KOPT-K1 (cell line): ENCODE measurements around the gene MCF2L.

ENCODE experiments used
- H3K27ac ChIP-seq: fragments of 200-600 bp; sonication (generic); 2 replicates; pipeline ENCODE4 v1.5.1; 2016; ENCODE audit warnings: antibody characterized with exemption, mild to moderate bottlenecking, low read depth, low read length; ENCODE audit not compliant: poor library complexity, severe bottlenecking
- H3K36me3 ChIP-seq: fragments of 200-600 bp; sonication (generic); 2 replicates; pipeline ENCODE4 v1.5.1; 2017; ENCODE audit warnings: antibody characterized with exemption, mild to moderate bottlenecking, low read length, moderate library complexity; ENCODE audit not compliant: insufficient read depth
- H3K9me3 ChIP-seq: fragments of 200-600 bp; sonication (generic); 2 replicates; pipeline ENCODE4 v1.5.1; 2017; ENCODE audit warnings: antibody characterized with exemption, low read length, mild to moderate bottlenecking; ENCODE audit not compliant: insufficient read depth, poor library complexity, severe bottlenecking

Gene MCF2L

GRCh38 chr13:113135281-113135760 lies 166.3 kb downstream of the MCF2L start:
- Histone ChIP-seq H3K27ac (no peak overlapping the region), H3K9me3 (no peaks in the 10 kb centered on the region), H3K36me3 (no peaks in the 10 kb centered on the region)

- H3K36me3 ChIP-seq, result no peaks in the 10 kb centered on the region
- H3K9me3 ChIP-seq, result no peaks in the 10 kb centered on the region
- H3K27ac ChIP-seq, result no peak overlapping the region
These were observed 168.8 kb downstream of the MCF2L start for GRCh38 chr13:113137691-113138298.

- H3K27ac ChIP-seq, result no peak overlapping the region
- H3K9me3 ChIP-seq, result no peaks in the 10 kb centered on the region
- no peaks in the 10 kb centered on the region for H3K36me3 ChIP-seq
These were observed 170.0 kb downstream of the MCF2L start for GRCh38 chr13:113138792-113139551.

- H3K27ac ChIP-seq, result no peak overlapping the region
- no peaks in the 10 kb centered on the region for H3K9me3 ChIP-seq
- H3K36me3 ChIP-seq, result no peaks in the 10 kb centered on the region
These were observed 170.6 kb downstream of the MCF2L start for GRCh38 chr13:113139577-113139976.

- no peak overlapping the region for H3K27ac ChIP-seq
- no peaks in the 10 kb centered on the region for H3K36me3 ChIP-seq
- H3K9me3 ChIP-seq, result no peaks in the 10 kb centered on the region
These were observed 171.9 kb downstream of the MCF2L start for GRCh38 chr13:113140677-113141600.

GRCh38 chr13:113141601-113141970 lies 172.6 kb downstream of the MCF2L start:
- no peaks in the 10 kb centered on the region for H3K36me3 ChIP-seq
- H3K27ac ChIP-seq, result no peak overlapping the region
- H3K9me3 ChIP-seq, result no peaks in the 10 kb centered on the region

- no peaks in the 10 kb centered on the region for H3K9me3 ChIP-seq
- H3K27ac ChIP-seq, result no peak overlapping the region
- no peaks in the 10 kb centered on the region for H3K36me3 ChIP-seq
These were observed 173.9 kb downstream of the MCF2L start for GRCh38 chr13:113142876-113143275.

- Histone ChIP-seq H3K27ac (no peak overlapping the region), H3K9me3 (no peaks in the 10 kb centered on the region), H3K36me3 (no peaks in the 10 kb centered on the region)
These were observed 174.6 kb downstream of the MCF2L start for GRCh38 chr13:113143466-113144254.

GRCh38 chr13:113144255-113144629 lies 175.2 kb downstream of the MCF2L start:
- Histone ChIP-seq H3K36me3 (no peaks in the 10 kb centered on the region), H3K27ac (no peak overlapping the region), H3K9me3 (no peaks in the 10 kb centered on the region)

- H3K27ac ChIP-seq, result no peak overlapping the region
- no peaks in the 10 kb centered on the region for H3K9me3 ChIP-seq
- H3K36me3 ChIP-seq, result no peaks in the 10 kb centered on the region
These were observed 176.5 kb downstream of the MCF2L start for GRCh38 chr13:113145496-113145895.

- Histone ChIP-seq H3K36me3 (no peaks in the 10 kb centered on the region), H3K27ac (no peak overlapping the region), H3K9me3 (no peaks in the 10 kb centered on the region)
These were observed 177.0 kb downstream of the MCF2L start for GRCh38 chr13:113145911-113146598.

GRCh38 chr13:113146750-113147149 lies 177.7 kb downstream of the MCF2L start:
- Histone ChIP-seq H3K9me3 (no peaks in the 10 kb centered on the region), H3K36me3 (no peaks in the 10 kb centered on the region), H3K27ac (no peak overlapping the region)

- Histone ChIP-seq H3K36me3 (no peaks in the 10 kb centered on the region), H3K27ac (no peak overlapping the region), H3K9me3 (no peaks in the 10 kb centered on the region)
These were observed 178.2 kb downstream of the MCF2L start for GRCh38 chr13:113147206-113147605.

GRCh38 chr13:113148407-113148806 lies 179.4 kb downstream of the MCF2L start:
- Histone ChIP-seq H3K36me3 (no peaks in the 10 kb centered on the region), H3K9me3 (no peaks in the 10 kb centered on the region), H3K27ac (no peak overlapping the region)
